ENCODE measurements around the gene NBL1. TPM values are rescaled to one million over a fixed set of nuclear protein-coding genes. Genes with fewer than 3 reads are reported as not detected.

Gene NBL1
- total and polyA plus RNA-seq, 4 donors, result 0.72 to 4.4 (median 1.7) TPM

GRCh38 chr1:19668888-19669287 lies 24.8 kb downstream of the NBL1 start:
- TF ChIP-seq YY1 (IDR thresholded peaks at IDR 0.05), result no peak
- TF ChIP-seq TAF1 (conservative IDR thresholded peaks at IDR 0.05), result no peak
- TF ChIP-seq ATF3 (IDR thresholded peaks at IDR 0.05), result no peak
- no peak for TF ChIP-seq REST (IDR thresholded peaks at IDR 0.05)
- TF ChIP-seq GABPA (IDR thresholded peaks at IDR 0.05 in 1 of 2, conservative IDR thresholded peaks at IDR 0.05 in 1 of 2), result no peak
- no peak for TF ChIP-seq FOXA1 (IDR thresholded peaks at IDR 0.05)
- TF ChIP-seq HNF4G (IDR thresholded peaks at IDR 0.05), result no peak

GRCh38 chr1:19670787-19671186 lies 26.7 kb downstream of the NBL1 start:
- H3K4me1 ChIP-seq (ENCODE audit: control insufficient read depth in 4 of 4, insufficient read depth in 4 of 4, low read length in 3 of 4), result no peaks in the 10 kb centered on the region
- H3K27me3 ChIP-seq (ENCODE audit: control insufficient read depth in 4 of 4, insufficient read depth in 4 of 4, low read length in 3 of 4), result peaks cover 0 to 7% (median under 1%) of the 10 kb centered on the region in 4 donors
- H3K27ac ChIP-seq (ENCODE audit: low read depth in 1 of 2, low read length in 2 of 2), result no peak overlapping the region
- no peaks in the 10 kb centered on the region for H3K36me3 ChIP-seq (ENCODE audit: control insufficient read depth in 4 of 4, insufficient read depth in 3 of 4, low read depth in 1 of 4, low read length in 3 of 4)
- H3K9ac ChIP-seq (ENCODE audit: low read depth in 1 of 2, low read length in 2 of 2), result no peak overlapping the region
- WGBS, result 66% methylated on average over 4 of the region's 4 CpGs
- TF ChIP-seq HNF4G (IDR thresholded peaks at IDR 0.05) (no peak), TAF1 (conservative IDR thresholded peaks at IDR 0.05) (no peak), EGR1 (IDR thresholded peaks at IDR 0.05; ENCODE audit: low read depth in 2 of 2) (no peak), ZBTB33 (IDR thresholded peaks at IDR 0.05) (no peak), GABPA (IDR thresholded peaks at IDR 0.05 in 1 of 2, conservative IDR thresholded peaks at IDR 0.05 in 1 of 2) (no peak), REST (IDR thresholded peaks at IDR 0.05) (no peak), FOXA1 (IDR thresholded peaks at IDR 0.05) (no peak), RAD21 (IDR thresholded peaks at IDR 0.05) (no peak), FOXA2 (IDR thresholded peaks at IDR 0.05) (no peak), HNF4A (conservative IDR thresholded peaks at IDR 0.05) (no peak), ATF3 (IDR thresholded peaks at IDR 0.05) (no peak)
- no peak for DNase-seq (ENCODE audit: low spot score)
- no peaks in the 10 kb centered on the region for H3K9me3 ChIP-seq (ENCODE audit: control insufficient read depth in 4 of 4, low read length in 3 of 4)
- no peak overlapping the region for H3K4me3 ChIP-seq (ENCODE audit: low read depth in 1 of 3, low read length in 3 of 3)

More at GRCh38 chr1:19668888-19669287, 24.8 kb downstream of the NBL1 start:
- WGBS, result 70% methylated on average over 8 of the region's 8 CpGs
- DNase-seq (ENCODE audit: low spot score), result no peak
- Histone ChIP-seq H3K9ac (ENCODE audit: low read depth in 1 of 2, low read length in 2 of 2) (no peak overlapping the region), H3K36me3 (ENCODE audit: control insufficient read depth in 4 of 4, insufficient read depth in 3 of 4, low read depth in 1 of 4, low read length in 3 of 4) (no peaks in the 10 kb centered on the region), H3K4me3 (ENCODE audit: low read depth in 1 of 3, low read length in 3 of 3) (no peak overlapping the region), H3K9me3 (ENCODE audit: control insufficient read depth in 4 of 4, low read length in 3 of 4) (no peaks in the 10 kb centered on the region), H3K27ac (ENCODE audit: low read depth in 1 of 2, low read length in 2 of 2) (no peak overlapping the region), H3K4me1 (ENCODE audit: control insufficient read depth in 4 of 4, insufficient read depth in 4 of 4, low read length in 3 of 4) (peaks cover 0 to 6% (median 4%) of the 10 kb centered on the region in 4 donors), H3K27me3 (ENCODE audit: control insufficient read depth in 4 of 4, insufficient read depth in 4 of 4, low read length in 3 of 4) (peaks cover 0 to 7% (median 3%) of the 10 kb centered on the region in 4 donors)
